Activated CD4-positive, alpha-beta T cell treated with anti-CD3 and anti-CD28 coated beads for 24 hours (primary cell): ENCODE results near the gene ZEB2.

ENCODE experiments used
- DNase-seq, 2 donors: peaks; one replicate each; pipeline ENCODE4 v3.0.0-alpha.2; 2020; ENCODE audit warnings: low read depth in 2 of 2

ZEB2 gene

DNA sequence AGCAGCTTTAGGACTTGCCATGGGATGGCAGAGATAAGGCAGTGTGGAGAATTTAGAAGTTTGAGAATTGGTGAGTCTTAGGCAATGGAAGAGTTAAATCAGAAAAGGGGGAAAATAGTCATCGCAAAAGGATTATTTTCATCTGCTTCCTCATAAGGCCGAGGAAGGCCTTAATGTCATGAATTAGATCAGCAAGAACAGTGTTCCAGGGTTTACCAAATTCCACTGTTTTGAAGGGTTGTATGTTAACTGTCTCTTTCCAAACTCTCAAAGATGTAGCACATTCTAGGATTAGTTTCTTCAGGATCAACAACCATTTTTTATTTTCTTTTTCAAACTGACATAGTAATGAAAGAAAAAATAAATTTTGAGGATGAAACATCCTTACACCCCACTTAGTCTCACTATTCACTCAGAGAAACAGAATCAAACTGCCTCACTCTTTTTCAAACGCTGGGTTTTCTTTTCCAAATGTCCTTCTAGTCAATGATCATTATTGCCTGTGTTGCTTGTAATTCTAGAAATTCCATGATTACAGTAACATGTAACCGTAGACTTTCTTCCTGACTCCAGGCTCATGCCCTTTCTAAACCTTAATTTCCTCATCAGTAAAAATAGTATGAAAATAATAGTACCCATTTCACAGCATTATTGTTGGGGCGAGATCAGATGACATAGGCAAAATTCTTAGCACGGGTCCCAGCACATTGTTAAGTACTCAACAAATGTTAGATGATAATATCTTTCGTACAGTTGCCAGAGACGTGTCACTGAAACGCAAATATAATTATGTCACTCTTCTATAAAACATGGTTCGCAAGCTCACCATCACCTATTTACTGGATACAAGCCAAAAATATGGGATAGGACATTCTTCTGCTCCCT lies 23.6 kb downstream of the ZEB2 start:
- no peak for DNase-seq

DNA sequence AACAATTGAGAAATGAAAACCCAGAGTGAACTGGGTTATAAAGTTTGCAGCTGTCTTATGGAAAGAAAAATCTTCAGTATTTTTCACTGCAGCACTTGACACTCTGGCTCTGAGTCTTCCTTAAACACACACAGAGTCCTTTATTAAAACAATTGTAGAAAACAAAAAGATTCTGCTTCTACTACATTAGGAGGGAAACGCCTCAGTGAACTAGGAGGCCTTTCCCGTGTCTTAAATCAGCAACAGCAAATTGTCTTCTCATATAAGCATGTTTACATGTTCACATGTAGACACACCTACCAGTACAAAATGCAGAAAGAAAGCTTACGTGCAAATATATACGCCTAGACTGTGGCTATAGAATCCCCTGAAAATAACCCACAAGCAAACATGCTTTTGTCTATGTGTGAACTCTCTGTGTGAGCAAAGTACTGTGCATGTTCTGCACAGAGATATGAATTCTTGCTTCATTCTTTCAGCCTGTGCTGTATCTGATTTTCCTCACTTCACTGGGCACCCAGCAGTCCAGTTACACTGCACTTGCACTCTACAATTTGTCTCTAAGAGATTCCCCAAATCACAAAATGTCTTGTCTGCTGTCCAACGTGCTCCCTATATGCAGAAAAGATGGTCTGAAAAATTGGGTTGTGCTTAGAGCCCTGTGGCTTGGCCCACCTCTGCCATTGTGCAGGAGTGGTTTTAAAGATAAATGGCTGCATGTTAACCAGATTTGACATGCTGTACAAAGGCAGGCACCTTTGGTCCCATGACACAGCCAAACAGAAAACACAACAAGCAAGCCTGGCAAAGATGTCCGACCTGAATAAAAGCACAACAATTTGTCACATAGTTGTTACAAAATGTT lies 24.5 kb downstream of the ZEB2 start:
- DNase-seq, result no peak

DNA sequence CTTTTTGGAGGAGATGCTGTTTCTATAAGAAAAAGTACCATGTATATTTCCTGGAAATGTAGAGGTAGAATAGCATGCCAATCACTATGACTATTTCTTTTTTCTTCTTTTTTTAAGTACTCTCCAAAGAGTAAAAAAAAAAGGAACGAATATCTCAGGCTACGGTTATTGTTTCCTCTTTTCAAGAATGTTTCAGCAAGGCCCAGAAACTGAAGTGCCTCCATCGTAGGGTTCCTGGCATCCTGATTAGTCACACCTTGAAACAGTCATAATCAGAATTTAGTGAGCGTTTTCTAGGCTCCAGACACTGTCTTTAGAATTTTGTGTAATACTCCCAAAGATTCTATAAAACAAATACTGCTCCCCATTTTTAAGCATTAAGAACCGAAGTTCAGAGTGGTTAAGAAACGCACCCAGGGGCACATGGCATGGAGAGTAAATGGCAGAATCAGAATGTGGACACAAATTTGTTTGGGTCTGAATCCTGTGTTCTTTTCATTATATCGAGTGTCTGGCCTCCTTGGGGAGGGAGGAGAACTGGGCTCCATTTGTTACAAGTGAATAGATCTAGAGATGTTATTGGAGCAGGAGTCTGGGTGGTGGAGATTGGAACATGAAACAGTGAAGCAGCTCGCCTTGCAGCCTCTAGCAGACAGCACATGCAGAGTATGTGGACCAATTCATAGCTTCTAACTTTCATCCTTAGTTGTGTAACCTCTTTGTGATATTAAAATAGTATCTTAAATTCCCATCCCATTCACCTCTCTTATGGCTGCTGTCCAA lies 26.7 kb downstream of the ZEB2 start:
- DNase-seq, result no peak

DNA sequence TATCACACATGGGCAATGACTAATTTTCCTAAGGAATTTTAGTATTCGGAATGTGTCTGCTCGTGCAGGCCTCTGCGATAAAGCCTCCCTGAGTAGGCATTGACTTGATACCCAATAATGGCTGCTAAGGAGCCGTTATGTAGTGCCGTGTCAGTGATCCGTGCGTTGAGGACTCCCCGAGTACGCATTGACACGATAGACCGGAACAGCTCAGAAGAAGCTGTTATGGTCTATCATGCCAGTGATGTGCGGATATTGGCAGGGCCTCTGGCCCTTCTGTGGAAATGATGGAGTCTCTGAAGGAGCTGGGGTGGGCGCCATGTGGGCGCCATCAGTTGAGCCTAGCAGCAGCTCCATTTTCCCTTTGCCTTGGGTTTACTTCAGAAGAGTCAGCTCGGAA lies 29.1 kb downstream of the ZEB2 start:
- no peak for DNase-seq

DNA sequence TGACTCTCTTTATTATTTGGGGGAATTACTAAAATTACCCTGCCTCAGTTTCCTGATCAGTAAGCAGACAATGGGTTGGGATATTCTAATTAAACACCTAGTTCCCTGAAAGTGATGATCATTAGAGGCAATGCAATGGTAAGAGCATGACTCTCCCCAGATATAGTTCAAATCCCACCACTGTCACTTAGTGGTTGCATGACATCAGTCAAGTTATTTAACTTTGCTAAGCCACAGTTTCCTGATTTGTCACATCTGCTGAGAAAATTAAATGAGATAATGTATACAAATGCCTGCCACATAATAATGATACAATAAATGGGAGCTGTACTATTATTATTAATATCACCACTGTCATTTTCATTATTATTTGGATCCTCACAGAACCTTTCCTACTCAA lies 29.9 kb downstream of the ZEB2 start:
- no peak for DNase-seq

DNA sequence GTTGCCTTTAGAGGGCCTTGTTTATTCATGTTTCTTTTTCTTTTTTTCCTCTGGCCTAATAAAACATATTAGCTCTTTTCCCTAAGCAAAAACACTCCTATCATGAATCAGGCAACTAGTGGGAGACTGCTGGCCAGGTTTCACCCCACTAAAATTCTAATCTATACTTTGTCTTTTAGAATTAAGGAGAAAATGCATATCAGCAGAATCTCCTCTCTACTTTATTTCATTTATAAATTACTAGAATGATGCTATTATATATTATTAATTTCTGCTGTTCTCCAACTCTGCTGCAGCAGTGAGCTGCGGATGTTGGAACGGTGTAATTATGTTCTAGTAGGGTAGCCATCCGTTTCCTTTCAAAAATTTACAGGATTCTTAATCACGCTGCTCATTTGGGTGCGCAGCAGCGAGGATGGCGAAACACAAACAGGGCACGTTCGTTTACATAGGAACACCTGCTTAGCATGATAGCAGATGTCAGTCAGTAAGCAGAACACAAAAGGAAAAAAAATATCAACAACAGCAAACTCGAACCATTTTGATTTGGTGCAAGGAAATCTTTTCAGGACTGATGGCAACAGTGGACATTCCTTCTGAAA lies 30.5 kb downstream of the ZEB2 start:
- no peak for DNase-seq

DNA sequence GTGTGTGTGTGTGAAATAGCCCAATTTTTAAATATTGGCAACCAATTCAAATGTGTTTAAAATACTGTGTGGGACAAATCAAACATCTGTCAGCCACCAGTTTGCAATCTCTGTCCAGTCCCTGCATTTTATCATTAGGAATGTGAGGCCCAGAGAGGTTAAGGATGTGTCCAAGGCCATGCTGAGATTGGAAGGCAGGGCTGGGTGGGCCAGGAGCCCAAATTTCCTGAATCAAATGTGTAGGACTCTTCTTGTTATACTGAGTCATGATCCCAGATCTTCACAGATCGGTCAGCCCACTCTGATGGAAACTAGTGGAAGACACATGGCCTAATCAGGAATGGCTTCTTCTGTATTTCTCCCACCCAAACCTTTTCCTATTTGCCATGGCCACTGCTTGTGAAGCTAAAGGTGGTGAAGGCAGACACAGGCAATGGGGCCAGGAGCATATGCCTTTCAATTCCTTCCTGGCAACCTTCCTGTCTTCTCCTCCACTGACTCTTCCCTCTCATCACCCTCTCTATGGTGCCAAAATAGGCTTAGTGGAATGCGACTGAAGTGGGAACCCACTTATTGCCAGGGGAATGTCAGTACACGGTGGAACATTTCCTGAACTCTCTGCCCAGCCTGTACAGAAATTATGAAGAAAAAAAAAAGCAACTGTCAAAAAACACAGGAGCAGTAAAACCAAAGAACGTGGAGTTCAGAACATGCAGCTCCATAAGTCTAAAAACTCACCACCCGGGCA lies 35.5 kb downstream of the ZEB2 start:
- no peak for DNase-seq

DNA sequence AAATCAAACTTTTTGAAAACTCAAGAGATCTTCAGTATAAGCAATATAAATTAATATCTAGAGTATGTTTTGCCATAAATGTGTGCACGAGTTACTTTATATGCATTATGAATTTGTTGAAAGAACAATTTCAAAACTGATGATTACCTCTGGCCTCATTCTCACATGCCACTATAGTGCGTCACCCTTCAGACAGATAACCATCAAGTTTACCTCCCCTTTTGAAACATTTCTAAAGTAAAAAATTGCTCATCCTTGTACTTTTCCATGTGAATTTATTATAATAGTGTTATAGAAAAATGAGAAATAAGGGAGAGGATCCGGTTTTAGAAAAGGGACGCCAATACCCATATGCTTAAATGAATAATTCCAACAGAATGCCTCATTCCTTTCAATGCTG lies 38.3 kb downstream of the ZEB2 start:
- DNase-seq, result no peak

DNA sequence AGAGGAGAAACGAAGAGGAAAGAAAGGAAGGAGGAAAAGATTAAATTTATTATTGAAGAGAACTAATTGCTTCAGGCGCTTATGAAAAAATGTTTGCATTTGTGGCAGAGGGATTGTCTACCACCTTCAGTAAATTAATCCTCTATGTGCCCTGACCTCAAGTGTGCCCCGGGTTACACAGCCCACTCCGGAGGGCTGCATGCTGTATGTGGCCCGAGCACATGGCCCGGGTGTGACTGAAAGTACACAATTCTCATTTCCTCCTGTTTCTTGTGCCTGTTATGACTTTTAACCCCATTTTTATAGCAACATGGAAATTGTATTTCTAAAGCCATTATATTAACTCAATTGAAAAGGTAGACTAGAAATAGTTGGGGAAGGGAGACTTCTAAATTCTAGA lies 38.8 kb downstream of the ZEB2 start:
- DNase-seq, result no peak

DNA sequence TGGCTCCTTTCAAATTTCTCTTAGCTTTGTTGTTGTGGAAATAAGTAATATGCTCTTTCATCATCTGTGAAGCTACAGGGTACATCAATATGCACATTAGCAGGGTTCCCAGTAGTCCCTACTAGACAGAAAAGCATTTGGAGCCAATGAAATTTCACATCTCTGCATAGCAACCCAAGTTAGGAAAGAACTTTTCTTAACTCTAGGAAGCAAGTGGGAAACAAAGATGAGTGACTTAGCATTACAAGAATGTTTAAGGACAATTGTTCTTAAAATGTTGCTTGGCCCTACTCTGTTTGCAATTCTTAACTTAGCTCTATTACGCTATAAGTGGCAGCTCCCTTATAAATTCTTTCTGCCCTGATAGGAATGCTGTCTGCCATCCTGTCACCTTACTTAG lies 39.6 kb downstream of the ZEB2 start:
- no peak for DNase-seq

DNA sequence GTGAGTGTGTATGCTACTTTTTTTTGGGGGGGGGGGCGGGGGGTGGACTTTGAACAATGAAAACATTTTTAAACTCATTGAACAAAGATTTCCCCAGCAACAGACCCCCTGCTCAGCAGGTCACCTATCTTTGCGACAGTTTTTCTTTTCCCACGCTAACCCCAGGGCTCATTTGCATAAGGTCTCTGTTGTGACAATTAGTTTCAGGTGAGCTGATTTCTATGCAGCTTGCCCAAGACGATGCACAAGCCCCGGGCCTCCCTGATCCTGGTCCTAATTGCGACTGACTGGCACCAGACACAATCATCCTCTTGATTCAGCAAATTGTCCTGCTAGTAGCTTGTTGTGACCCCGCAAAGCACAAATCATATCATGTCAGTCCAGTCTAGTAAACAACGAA lies 40.3 kb downstream of the ZEB2 start:
- DNase-seq, result no peak

DNA sequence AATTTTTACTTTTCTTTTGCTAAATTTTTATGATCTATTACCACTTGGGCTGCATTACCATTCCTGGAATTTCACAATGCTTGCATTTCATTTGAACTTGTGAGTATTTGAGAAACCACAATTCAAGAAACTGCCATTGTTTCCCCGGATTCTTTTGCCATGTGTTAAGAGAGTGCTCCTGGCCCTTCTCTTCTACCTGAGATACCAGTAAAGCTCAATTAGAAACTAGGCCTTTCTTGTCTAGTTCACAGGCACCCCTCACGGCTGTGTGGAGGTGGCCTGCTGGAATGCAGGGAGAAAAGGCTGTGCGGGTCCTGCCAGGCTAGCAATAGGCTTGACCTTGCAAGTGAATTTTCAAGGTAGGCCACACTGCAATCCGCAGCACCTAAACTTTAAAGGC lies 40.8 kb downstream of the ZEB2 start:
- no peak for DNase-seq

DNA sequence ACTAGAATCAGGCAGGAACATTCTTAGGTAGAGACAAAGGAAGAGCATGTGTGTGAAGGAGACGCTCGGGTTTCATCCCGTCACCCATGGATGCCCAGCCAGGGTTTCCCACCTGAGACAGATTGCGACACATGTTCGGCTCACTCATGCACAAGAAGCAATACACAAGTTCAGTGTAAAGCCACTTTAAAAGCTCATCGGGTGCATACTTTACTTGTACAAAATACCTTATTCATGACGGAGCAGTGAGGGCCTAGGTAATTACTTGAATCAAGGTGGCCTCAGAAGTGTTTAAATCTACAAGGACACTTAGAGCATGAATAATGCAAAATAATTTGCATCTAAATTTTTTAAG lies 42.0 kb downstream of the ZEB2 start:
- DNase-seq, result no peak

DNA sequence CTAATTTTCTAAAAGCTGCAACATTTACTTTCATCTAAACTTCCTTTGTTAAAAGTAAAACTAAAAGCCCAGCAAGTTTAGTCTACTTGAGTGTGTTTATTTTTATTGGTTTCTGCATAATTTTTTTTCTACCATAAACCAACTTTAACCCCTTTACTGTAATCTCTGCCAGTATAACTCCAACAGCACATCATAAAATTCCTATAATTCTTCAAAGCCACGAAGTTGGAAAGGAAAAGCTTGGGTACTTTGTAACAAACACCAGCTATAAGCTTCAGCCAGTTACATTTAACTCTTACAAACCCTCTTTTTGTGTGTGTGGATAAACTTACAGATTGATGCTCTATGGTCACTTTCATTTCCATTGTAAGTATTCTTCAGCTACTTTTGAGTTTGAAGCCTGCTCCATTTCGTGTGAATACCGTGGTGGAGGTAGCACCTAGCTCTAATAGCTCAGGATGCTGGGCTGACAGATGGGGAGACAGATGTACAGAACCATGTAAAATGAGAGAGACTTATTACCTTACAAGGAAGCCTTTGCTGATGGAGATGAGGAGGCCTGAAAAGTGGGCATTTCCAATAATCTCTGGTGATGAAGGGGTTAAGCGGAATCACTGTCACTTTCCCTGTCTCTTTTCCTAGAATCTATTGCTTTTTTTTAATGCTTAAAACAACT lies 42.5 kb downstream of the ZEB2 start:
- DNase-seq, result no peak

DNA sequence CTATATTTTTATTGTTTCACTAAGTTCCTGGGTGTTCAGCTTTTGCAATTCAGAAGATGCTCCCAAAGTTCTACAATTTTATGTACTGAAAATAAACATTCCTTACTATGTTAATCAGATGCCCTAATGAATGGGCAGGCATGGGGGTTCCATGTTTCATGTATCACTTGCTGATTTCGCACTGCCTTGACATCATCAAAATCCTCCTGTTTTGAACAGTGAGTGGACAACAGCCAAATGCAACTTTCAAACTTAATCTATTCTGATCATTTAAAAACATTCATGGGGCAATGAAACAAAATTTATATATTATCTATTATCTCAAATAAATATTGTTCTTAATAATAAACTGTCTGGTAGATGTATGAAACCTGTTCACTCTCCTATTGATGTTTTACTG lies 43.2 kb downstream of the ZEB2 start:
- no peak for DNase-seq

DNA sequence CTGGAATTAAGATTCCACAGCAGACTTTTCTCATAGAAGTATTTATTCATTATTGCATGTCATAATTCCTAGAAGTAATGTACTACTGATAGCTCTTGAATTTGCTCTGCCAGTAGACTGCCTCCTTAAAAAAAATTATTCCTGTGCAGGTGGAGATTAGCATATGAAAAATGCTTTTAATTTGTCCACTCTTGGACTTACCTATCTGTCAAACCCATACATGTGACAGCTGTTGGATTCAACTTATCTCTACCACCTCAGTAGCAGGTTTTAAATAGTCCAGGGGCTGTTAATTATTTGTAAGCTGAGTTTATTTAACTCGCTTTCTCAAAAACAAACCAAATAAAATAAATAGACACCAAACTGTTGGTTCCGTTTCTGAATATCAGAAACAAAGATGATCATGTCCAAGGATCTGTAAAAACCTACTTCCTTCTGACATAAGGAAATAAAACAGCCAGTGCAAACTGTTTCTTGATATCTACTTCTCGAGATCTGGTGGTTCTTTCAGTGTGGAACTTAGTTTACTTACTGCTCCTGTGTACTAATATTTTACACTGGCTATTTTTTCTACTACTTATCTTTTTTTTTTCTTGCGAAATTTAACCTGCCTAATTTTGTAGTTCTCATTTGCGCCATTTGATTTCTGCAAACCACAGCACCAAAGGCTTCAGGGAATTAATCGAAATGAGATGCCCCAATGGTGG lies 44.2 kb downstream of the ZEB2 start:
- no peak for DNase-seq

DNA sequence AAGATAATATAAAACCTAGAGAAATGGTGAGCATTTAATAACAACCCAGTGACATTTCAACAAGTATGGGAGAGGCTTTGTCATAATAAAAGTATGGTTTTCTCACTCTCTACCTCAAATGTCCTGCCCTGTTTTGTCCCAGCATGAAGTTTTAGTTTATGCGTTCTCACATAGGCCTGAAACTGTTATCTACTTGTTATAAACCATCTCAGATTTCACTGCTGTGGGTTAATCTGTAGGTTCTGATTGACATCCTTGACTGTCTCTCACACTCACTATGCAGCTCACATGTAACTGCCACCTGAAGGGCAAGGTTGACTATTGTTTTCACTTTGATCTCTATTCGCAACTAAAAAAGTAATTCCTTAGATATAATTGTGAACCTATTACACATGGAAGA lies 44.9 kb downstream of the ZEB2 start:
- no peak for DNase-seq

DNA sequence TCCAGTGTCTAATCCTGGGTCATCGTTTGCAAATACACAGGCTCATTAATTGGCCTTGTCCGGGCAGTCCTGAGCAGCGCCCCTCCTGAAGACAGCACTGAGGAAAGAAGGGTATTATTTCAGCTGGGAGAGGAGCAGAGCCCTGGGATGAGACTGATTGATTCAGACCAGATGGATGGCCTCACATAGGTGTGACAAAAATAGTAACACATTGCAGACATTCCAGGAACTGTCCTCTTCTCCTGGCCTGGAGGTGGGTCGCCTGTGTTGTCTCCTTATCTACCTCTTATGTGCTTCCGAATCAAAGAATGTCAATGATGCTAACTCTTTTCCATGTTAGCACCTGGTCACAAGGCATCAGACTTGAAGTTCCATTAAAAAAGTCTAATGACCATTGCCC lies 45.9 kb downstream of the ZEB2 start:
- DNase-seq, result no peak

DNA sequence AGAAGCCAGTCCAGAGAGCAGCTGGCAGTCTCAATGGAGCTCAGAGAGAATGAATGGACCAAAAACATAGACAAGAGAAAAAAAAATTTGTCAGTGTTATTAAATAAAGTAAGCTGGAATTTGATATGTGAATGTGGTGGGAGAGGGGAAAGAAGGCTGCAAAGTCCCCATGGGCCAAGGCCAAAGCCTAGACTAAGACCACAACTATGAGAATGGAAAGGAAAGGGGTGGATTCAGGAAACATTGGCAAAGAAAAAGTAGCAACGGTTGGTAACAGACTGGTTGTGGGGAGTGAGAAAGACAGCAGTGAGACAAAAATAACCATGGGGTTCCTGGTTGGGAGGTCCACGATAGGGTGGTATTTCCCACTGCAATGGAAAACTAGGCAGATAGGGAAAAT lies 47.0 kb downstream of the ZEB2 start:
- no peak for DNase-seq

DNA sequence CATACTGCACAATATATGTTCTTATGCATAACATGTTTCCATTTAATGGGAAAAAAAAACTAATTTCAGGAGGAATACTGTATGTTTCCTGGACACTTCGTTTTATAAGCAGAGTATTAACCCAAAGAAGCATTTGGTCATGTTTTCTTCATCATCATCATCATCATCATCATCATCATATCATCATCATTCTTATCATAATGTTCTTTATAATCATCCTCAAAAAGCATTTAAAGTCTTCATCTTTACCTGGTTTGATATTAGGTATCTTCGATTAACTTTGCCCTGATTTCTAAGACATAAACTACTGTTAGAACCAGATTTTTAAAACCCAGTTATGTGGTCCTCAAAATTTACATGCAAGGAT lies 47.9 kb downstream of the ZEB2 start:
- no peak for DNase-seq
